CD8-positive, alpha-beta memory T cell (primary cell): ENCODE measurements around the gene RICTOR. TPM values are rescaled to one million over a fixed set of nuclear protein-coding genes. Genes with fewer than 3 reads are reported as not detected.

ENCODE experiments used
- CTCF ChIA-PET: fragments of 350-600 bp; sonication (Branson Sonifier 250); formaldehyde crosslinking; loops from one replicate; lab custom pipeline; 2021; ENCODE audit warnings: antibody characterized with exemption; lab: Charles Lee
- POLR2A ChIA-PET: fragments of 350-600 bp; sonication (Branson Sonifier 250); formaldehyde crosslinking; loops from one replicate; lab custom pipeline; 2021; ENCODE audit warnings: antibody characterized with exemption; lab: Charles Lee
- DNase-seq, 5 donors: peaks; one replicate each; pipeline versions ENCODE4 v3.0.0 to v3.0.0-alpha.2; 2020 to 2022; ENCODE audit warnings: mixed read lengths in 1 of 5
- H3K27ac ChIP-seq: one replicate; pipeline ENCODE4 v1.7.0; 2013; ENCODE audit warnings: low read depth, mild to moderate bottlenecking, low read length, moderate library complexity
- H3K27me3 ChIP-seq: 2 replicates; pipeline ENCODE4 v1.7.0; 2013; ENCODE audit warnings: low read length, mild to moderate bottlenecking; ENCODE audit not compliant: insufficient read depth, poor library complexity, severe bottlenecking
- H3K36me3 ChIP-seq: 2 replicates; pipeline ENCODE4 v1.7.0; 2013; ENCODE audit warnings: mild to moderate bottlenecking, low read length, moderate library complexity; ENCODE audit not compliant: insufficient read depth
- H3K4me1 ChIP-seq: 2 replicates; pipeline ENCODE4 v1.7.0; 2013; ENCODE audit warnings: mild to moderate bottlenecking, low read length, moderate library complexity; ENCODE audit not compliant: insufficient read depth
- H3K4me3 ChIP-seq: 2 replicates; pipeline ENCODE4 v1.7.0; 2013; ENCODE audit warnings: mild to moderate bottlenecking, low read length
- H3K9me3 ChIP-seq: 2 replicates; pipeline ENCODE4 v1.7.0; 2013; ENCODE audit warnings: mild to moderate bottlenecking, low read length
- H3K27ac Mint-ChIP-seq, 8 donors: one replicate each; pipeline ENCODE4 v1.8.0; 2020 to 2021; ENCODE audit warnings: mixed read lengths in 8 of 8, mild to moderate bottlenecking in 6 of 8, inconsistent platforms in 3 of 8, moderate library complexity in 3 of 8
- H3K27me3 Mint-ChIP-seq, 2 donors: one replicate each; pipeline ENCODE4 v1.8.0; 2020 to 2021; ENCODE audit warnings: mixed read lengths in 2 of 2, mild to moderate bottlenecking in 1 of 2, moderate library complexity in 1 of 2
- H3K36me3 Mint-ChIP-seq, 3 donors: one replicate each; pipeline ENCODE4 v1.8.0; 2020 to 2021; ENCODE audit warnings: mixed read lengths in 3 of 3, inconsistent platforms in 1 of 3, mild to moderate bottlenecking in 1 of 3
- H3K4me1 Mint-ChIP-seq, 3 donors: one replicate each; pipeline ENCODE4 v1.8.0; 2020 to 2021; ENCODE audit warnings: mixed read lengths in 3 of 3, inconsistent platforms in 1 of 3, mild to moderate bottlenecking in 1 of 3
- H3K4me3 Mint-ChIP-seq, 7 donors: one replicate each; pipeline ENCODE4 v1.8.0; 2020 to 2021; ENCODE audit warnings: mixed read lengths in 7 of 7, mild to moderate bottlenecking in 6 of 7, moderate library complexity in 4 of 7, inconsistent platforms in 2 of 7
- H3K9me3 Mint-ChIP-seq, 5 donors: one replicate each; pipeline ENCODE4 v1.8.0; 2020 to 2022; ENCODE audit warnings: mixed read lengths in 5 of 5, mild to moderate bottlenecking in 3 of 5, moderate library complexity in 2 of 5, inconsistent platforms in 1 of 5
- polyA plus RNA-seq: library from polyadenylated mRNA; unstranded; fragments of 300-500 nt; fragmentation: Illumina TruSeq; gene quantifications from one replicate; pipeline ENCODE4 v1.2.3, GENCODE V29; 2021
- total RNA-seq, 2 experiments: library from RNA; stranded (reverse); gene quantifications; one replicate each; pipeline ENCODE4 v1.2.3, GENCODE V29; 2021

The RICTOR gene
- total and polyA plus RNA-seq, 3 experiments from 2014 or later, result 12.1 to 32.9 (median 32.0) TPM

DNA sequence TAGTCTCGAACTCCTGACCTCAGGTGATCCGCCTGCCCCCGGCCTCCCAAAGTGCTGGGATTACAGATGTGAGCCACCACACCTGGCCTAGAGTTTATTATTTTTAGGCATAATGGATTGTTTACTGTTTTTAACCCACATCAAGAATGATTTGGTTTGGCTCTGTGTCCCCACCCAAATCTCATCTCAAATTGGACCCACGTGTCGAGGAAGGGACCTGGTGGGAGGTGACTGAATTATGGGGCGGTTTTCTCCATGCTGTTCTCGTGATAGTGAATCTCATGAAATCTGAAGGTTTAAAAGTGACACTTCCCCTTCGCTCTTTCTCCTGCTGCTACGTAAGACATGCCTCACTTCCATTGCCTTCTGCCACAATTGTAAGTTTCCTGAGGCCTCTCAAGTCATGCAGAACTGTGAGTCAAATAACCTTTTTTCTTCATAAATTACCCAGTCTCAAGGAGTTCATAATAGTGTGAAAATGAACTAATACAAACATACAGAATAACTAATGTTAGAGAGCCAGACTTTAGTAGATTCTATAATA lies 88.2 kb downstream of the RICTOR start:
- no peak overlapping the region for H3K4me3 ChIP-seq
- Mint-ChIP-seq H3K27me3 (peaks cover 0 to 1% of the 10 kb centered on the region in 2 donors), H3K4me1 (peaks cover 33 to 49% (median 37%) of the 10 kb centered on the region in 3 donors), H3K4me3 (no peak overlapping the region), H3K27ac (no peak overlapping the region), H3K9me3 (peaks cover 0 to 3% (median 0%) of the 10 kb centered on the region in 5 donors), H3K36me3 (peaks cover 33 to 61% (median 44%) of the 10 kb centered on the region in 3 donors)
- no peak for DNase-seq
- POLR2A ChIA-PET, result no interaction called here
- no peaks in the 10 kb centered on the region for H3K4me1 ChIP-seq
- H3K27ac ChIP-seq, result no peak overlapping the region
- no peaks in the 10 kb centered on the region for H3K27me3 ChIP-seq
- CTCF ChIA-PET, result no interaction called here
- no peaks in the 10 kb centered on the region for H3K9me3 ChIP-seq
- peaks cover 7% of the 10 kb centered on the region for H3K36me3 ChIP-seq

GRCh38 chr5:38979535-38979934 lies 94.7 kb downstream of the RICTOR start:
- ChIA-PET CTCF (interaction anchor here (1.9 kb wide), 1 partner anchor 101 kb away, joined by 5 read pairs; no protein-coding TSS in a partner anchor), POLR2A (no interaction called here)
- no peak overlapping the region for H3K27ac ChIP-seq
- DNase-seq, result no peak
- H3K27ac Mint-ChIP-seq, result peak overlapping the region in 3 of 8 donors; percentile 18 to 41 (median 38)
- no peaks in the 10 kb centered on the region for H3K4me1 ChIP-seq
- H3K4me3 Mint-ChIP-seq, result no peak overlapping the region
- no peaks in the 10 kb centered on the region for H3K9me3 Mint-ChIP-seq
- H3K27me3 Mint-ChIP-seq, result no peaks in the 10 kb centered on the region
- peaks cover 0 to 64% (median 10%) of the 10 kb centered on the region in 3 donors for H3K36me3 Mint-ChIP-seq
- no peaks in the 10 kb centered on the region for H3K9me3 ChIP-seq
- no peak overlapping the region for H3K4me3 ChIP-seq
- H3K4me1 Mint-ChIP-seq, result peaks cover 26 to 32% (median 29%) of the 10 kb centered on the region in 3 donors
- peaks cover 26% of the 10 kb centered on the region for H3K36me3 ChIP-seq
- no peaks in the 10 kb centered on the region for H3K27me3 ChIP-seq

- Mint-ChIP-seq H3K4me1 (peaks cover 22 to 24% (median 22%) of the 10 kb centered on the region in 3 donors), H3K4me3 (no peak overlapping the region), H3K27me3 (no peaks in the 10 kb centered on the region), H3K36me3 (peaks cover 0 to 76% (median 14%) of the 10 kb centered on the region in 3 donors), H3K27ac (no peak overlapping the region), H3K9me3 (no peaks in the 10 kb centered on the region)
- H3K27me3 ChIP-seq, result no peaks in the 10 kb centered on the region
- no peak overlapping the region for H3K4me3 ChIP-seq
- peaks cover 29% of the 10 kb centered on the region for H3K36me3 ChIP-seq
- ChIA-PET CTCF (no interaction called here), POLR2A (interaction anchor here (0.7 kb wide), 1 partner anchor 85 kb away, joined by 3 read pairs; no protein-coding TSS in a partner anchor)
- no peak for DNase-seq
- no peaks in the 10 kb centered on the region for H3K9me3 ChIP-seq
- H3K27ac ChIP-seq, result no peak overlapping the region
- H3K4me1 ChIP-seq, result no peaks in the 10 kb centered on the region
These were observed 96.2 kb downstream of the RICTOR start for GRCh38 chr5:38978036-38978435.

- no peaks in the 10 kb centered on the region for H3K4me1 ChIP-seq
- H3K27me3 ChIP-seq, result no peaks in the 10 kb centered on the region
- no peaks in the 10 kb centered on the region for H3K4me1 Mint-ChIP-seq
- no peak overlapping the region for H3K4me3 Mint-ChIP-seq
- H3K36me3 Mint-ChIP-seq, result peaks cover 0 to 69% (median 8%) of the 10 kb centered on the region in 3 donors
- CTCF ChIA-PET, result interaction anchor here (0.5 kb wide), 1 partner anchor 610 kb away, joined by 3 read pairs; no protein-coding TSS in a partner anchor
- H3K36me3 ChIP-seq, result peaks cover 12% of the 10 kb centered on the region
- POLR2A ChIA-PET, result interaction anchor here (0.7 kb wide), 1 partner anchor 107 kb away, joined by 7 read pairs; no protein-coding TSS in a partner anchor
- DNase-seq, result no peak
- H3K27ac Mint-ChIP-seq, result no peak overlapping the region
- H3K27ac ChIP-seq, result no peak overlapping the region
- no peaks in the 10 kb centered on the region for H3K27me3 Mint-ChIP-seq
- H3K9me3 ChIP-seq, result no peaks in the 10 kb centered on the region
- H3K9me3 Mint-ChIP-seq, result no peaks in the 10 kb centered on the region
- H3K4me3 ChIP-seq, result no peak overlapping the region
These were observed 105.5 kb downstream of the RICTOR start for GRCh38 chr5:38968665-38969064.

- H3K27ac ChIP-seq, result no peak overlapping the region
- H3K9me3 Mint-ChIP-seq, result no peaks in the 10 kb centered on the region
- H3K4me3 Mint-ChIP-seq, result no peak overlapping the region
- H3K4me3 ChIP-seq, result no peak overlapping the region
- POLR2A ChIA-PET, result no interaction called here
- CTCF ChIA-PET, result no interaction called here
- H3K27ac Mint-ChIP-seq, result no peak overlapping the region
- no peak for DNase-seq
- H3K4me1 Mint-ChIP-seq, result no peaks in the 10 kb centered on the region
- no peaks in the 10 kb centered on the region for H3K27me3 Mint-ChIP-seq
- peaks cover 38% of the 10 kb centered on the region for H3K36me3 ChIP-seq
- H3K27me3 ChIP-seq, result no peaks in the 10 kb centered on the region
- H3K4me1 ChIP-seq, result no peaks in the 10 kb centered on the region
- H3K36me3 Mint-ChIP-seq, result peaks cover 8 to 75% (median 12%) of the 10 kb centered on the region in 3 donors
- no peaks in the 10 kb centered on the region for H3K9me3 ChIP-seq
These were observed 112.5 kb downstream of the RICTOR start for GRCh38 chr5:38961691-38962090.

DNA sequence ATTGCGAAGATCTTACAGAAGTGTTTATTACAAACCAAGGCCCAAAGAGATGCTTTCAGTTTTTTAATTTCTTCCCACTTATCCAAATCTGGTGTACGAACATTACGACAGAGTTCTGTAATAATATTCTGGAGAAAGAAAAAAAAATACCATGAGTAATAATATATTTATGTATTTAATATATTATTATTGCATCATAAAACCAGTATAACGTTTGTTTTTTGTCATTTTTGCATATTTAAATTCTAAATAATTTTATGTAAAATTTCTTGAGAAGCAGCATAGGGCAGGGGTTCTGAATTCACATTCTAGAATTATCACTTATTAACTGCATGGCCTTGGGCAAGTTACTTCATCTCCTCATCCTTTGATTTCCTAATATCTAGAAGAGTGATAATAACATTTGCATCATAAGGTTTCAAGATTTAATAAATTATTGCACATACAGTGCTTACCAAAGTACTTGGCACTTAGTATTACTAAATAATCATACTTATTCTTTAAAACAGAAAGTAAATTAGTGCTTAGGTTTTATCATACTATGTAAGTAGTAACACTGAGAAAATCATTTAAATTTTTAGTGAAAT lies 120.7 kb downstream of the RICTOR start:
- Mint-ChIP-seq H3K27ac (no peak overlapping the region), H3K27me3 (no peaks in the 10 kb centered on the region), H3K36me3 (peaks cover 4 to 86% (median 39%) of the 10 kb centered on the region in 3 donors), H3K4me3 (no peak overlapping the region), H3K4me1 (peaks cover 0 to 2% (median 0%) of the 10 kb centered on the region in 3 donors), H3K9me3 (no peaks in the 10 kb centered on the region)
- no peak for DNase-seq
- H3K9me3 ChIP-seq, result no peaks in the 10 kb centered on the region
- H3K27ac ChIP-seq, result no peak overlapping the region
- CTCF ChIA-PET, result no interaction called here
- no peak overlapping the region for H3K4me3 ChIP-seq
- POLR2A ChIA-PET, result no interaction called here
- peaks cover 64% of the 10 kb centered on the region for H3K36me3 ChIP-seq
- no peaks in the 10 kb centered on the region for H3K4me1 ChIP-seq
- H3K27me3 ChIP-seq, result no peaks in the 10 kb centered on the region

GRCh38 chr5:38948501-38948900 lies 125.7 kb downstream of the RICTOR start:
- peak overlapping the region in 1 of 8 donors; percentile 21 for H3K27ac Mint-ChIP-seq
- Histone ChIP-seq H3K36me3 (peaks cover 63% of the 10 kb centered on the region), H3K9me3 (no peaks in the 10 kb centered on the region), H3K4me1 (no peaks in the 10 kb centered on the region), H3K27ac (no peak overlapping the region), H3K27me3 (no peaks in the 10 kb centered on the region), H3K4me3 (no peak overlapping the region)
- DNase-seq, result no peak
- H3K36me3 Mint-ChIP-seq, result peaks cover 0 to 81% (median 31%) of the 10 kb centered on the region in 3 donors
- ChIA-PET CTCF (no interaction called here), POLR2A (no interaction called here)
- no peaks in the 10 kb centered on the region for H3K27me3 Mint-ChIP-seq
- no peak overlapping the region for H3K4me3 Mint-ChIP-seq
- H3K9me3 Mint-ChIP-seq, result no peaks in the 10 kb centered on the region
- peaks cover 0 to 2% (median 0%) of the 10 kb centered on the region in 3 donors for H3K4me1 Mint-ChIP-seq

- CTCF ChIA-PET, result no interaction called here
- no peaks in the 10 kb centered on the region for H3K27me3 Mint-ChIP-seq
These were observed 129.9 kb downstream of the RICTOR start for GRCh38 chr5:38944282-38944681.

More at GRCh38 chr5:38944282-38944681, 129.9 kb downstream of the RICTOR start:
- peaks cover 0 to 2% (median 0%) of the 10 kb centered on the region in 3 donors for H3K4me1 Mint-ChIP-seq
- H3K27ac ChIP-seq, result no peak overlapping the region
- H3K36me3 ChIP-seq, result peaks cover 44% of the 10 kb centered on the region
- H3K9me3 Mint-ChIP-seq, result no peaks in the 10 kb centered on the region
- H3K4me3 ChIP-seq, result no peak overlapping the region
- H3K36me3 Mint-ChIP-seq, result peaks cover 0 to 68% (median 18%) of the 10 kb centered on the region in 3 donors
- no peak overlapping the region for H3K4me3 Mint-ChIP-seq
- no peak overlapping the region for H3K27ac Mint-ChIP-seq
- DNase-seq, result no peak
- no peaks in the 10 kb centered on the region for H3K27me3 ChIP-seq
- H3K9me3 ChIP-seq, result no peaks in the 10 kb centered on the region
- no peaks in the 10 kb centered on the region for H3K4me1 ChIP-seq
- POLR2A ChIA-PET, result no interaction called here
